LNCAP (cell line): Measurements from ENCODE around the gene MAN1C1.

Experiments
- TF ChIP-seq, protein P1 (sequence below): fragments of 450-650 bp; IDR thresholded peaks from 2 replicates; pipeline ENCODE4 v1.5.1; 2017; ENCODE audit warnings: mild to moderate bottlenecking

Gene MAN1C1

DNA sequence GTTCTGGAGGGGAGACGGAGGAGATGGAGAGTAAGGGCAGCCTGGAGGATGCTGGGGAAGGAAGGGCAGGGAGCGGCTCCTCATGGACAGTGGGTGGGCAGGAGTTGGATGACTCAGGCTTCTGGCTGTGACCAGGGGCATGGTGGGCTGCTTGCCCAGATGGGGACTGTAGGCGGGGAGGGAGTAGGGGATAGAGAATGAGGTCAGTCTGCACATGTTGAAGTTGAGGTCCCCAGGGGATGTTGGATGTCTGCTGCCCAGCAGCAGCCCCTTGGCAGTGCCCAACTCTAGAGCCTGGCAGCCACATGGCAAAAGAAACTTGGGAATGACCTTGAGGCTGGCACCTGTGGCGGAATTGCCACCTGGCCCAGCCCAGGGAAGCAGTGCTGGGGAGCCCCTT is 189.8 kb downstream of the MAN1C1 start:
- TF ChIP-seq, protein P1, sequence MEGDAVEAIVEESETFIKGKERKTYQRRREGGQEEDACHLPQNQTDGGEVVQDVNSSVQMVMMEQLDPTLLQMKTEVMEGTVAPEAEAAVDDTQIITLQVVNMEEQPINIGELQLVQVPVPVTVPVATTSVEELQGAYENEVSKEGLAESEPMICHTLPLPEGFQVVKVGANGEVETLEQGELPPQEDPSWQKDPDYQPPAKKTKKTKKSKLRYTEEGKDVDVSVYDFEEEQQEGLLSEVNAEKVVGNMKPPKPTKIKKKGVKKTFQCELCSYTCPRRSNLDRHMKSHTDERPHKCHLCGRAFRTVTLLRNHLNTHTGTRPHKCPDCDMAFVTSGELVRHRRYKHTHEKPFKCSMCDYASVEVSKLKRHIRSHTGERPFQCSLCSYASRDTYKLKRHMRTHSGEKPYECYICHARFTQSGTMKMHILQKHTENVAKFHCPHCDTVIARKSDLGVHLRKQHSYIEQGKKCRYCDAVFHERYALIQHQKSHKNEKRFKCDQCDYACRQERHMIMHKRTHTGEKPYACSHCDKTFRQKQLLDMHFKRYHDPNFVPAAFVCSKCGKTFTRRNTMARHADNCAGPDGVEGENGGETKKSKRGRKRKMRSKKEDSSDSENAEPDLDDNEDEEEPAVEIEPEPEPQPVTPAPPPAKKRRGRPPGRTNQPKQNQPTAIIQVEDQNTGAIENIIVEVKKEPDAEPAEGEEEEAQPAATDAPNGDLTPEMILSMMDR, result no peak

DNA sequence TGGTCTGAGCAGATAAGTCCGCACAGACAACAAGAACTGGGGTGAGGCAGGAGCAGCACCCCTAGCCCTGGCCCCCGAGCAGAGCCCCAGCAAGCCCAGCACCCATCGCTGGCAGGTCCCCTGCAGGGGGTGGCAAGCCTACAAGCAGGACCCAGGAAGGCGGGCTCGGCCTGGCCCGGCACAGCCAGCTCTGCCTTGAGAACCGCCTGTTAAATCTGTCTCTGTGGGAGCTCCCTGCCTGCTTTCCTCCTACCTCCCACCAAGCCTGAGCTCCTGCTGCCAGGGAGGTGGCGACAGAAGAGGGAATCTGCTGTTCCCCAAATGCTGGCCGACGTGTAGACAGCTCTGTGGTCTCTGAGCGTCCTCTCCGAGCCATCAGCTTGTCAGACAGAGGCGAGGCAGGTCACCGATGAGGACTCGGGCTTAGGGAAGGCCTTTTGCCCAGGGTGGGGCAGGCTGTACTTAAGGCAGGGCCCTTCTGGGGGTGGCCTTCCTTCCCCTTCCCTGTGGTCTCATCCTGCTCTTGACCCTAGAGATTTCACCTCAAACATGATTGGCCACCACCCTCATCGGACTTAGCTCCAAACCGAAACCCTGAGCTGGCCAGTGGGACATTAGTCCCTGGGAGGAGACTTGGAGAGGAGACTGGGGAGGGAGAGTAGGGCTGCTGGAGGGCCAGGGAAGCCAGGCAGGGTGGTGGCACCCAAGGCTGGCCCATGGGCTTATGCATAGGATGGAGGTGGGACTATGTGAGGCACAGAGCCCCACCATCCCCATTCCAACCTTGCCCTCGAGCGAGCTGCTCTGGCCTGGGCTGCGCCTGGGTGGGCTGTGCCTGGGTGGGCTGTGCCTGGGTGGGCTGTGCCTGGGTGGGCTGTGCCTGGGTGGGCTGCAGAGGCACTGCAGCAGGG is 191.1 kb downstream of the MAN1C1 start:
- TF ChIP-seq, protein P1, result no peak

- TF ChIP-seq, protein P1, result no peak
These were observed 192.1 kb downstream of the MAN1C1 start for GRCh38 chr1:25808481-25809244.

GRCh38 chr1:25809283-25809926 is 192.8 kb downstream of the MAN1C1 start:
- TF ChIP-seq, protein P1, result no peak

- TF ChIP-seq, protein P1, result no peak
These were observed 193.3 kb downstream of the MAN1C1 start for GRCh38 chr1:25809929-25810328.

GRCh38 chr1:25810341-25811299 is 194.0 kb downstream of the MAN1C1 start:
- TF ChIP-seq, protein P1, result peak; percentile 78
